ENCODE data around the gene TOMM34. TPM values are rescaled to one million over a fixed set of nuclear protein-coding genes. Genes with fewer than 3 reads are reported as not detected.

The TOMM34 gene
- polyA plus RNA-seq, 2 of the 4 experiments (the other 2 are of a cell fraction) = 23.4 to 30.8 TPM

DNA sequence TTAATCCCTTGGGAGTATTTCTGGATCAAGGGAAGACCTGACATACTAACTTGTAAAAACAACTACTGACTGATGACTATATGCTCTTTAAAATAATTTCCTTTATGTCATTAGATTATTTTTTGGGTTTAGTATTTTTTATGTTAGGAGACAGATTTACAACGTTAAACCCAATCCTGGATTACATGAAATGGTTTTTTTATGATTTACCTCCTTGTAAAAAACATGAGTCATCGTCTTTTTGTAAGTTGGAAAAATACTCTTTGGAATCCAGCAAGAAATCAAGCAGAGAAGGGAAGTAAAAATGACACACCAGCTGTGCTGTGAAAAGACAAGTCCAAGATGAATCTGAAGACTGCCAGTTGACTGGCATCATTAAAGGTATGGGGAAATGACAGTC is 12.9 kb upstream of the TOMM34 start:
- TF ChIP-seq REST (IDR thresholded peaks at IDR 0.05) = no peak
- no peak for TF ChIP-seq FOSL2 (IDR thresholded peaks at IDR 0.05)
- TF ChIP-seq FOSL2 (CRISPR knock-in tag; IDR thresholded peaks at IDR 0.05) = peak; percentile 77
- TF ChIP-seq MAFK (IDR thresholded peaks at IDR 0.05; ENCODE audit: partially characterized antibody) = peak; percentile 75
- Histone ChIP-seq H3K4me1 (peaks cover 23% of the 10 kb centered on the region), H3K27ac (0 out of 6 replicates have a peak overlapping the region, but pooled peaks of 1 of the 2 experiments have one; percentile 40), H3K4me2 (peak overlapping the region; percentile 27; the same call in 1 of the 3 replicates), H3K9me3 (no peaks in the 10 kb centered on the region), H3K4me3 (no peak overlapping the region)
- no peak for FAIRE-seq
- 35% methylated on average over 2 of the region's 2 CpGs for WGBS (ENCODE audit: missing lambda C conversion rate)
- no peak for ATAC-seq
- DNase-seq (ENCODE audit: low read depth in 1 of 2, low spot score in 1 of 2) = no peak
- CTCF ChIA-PET = no interaction called here
- POLR2A ChIA-PET = no interaction called here

DNA sequence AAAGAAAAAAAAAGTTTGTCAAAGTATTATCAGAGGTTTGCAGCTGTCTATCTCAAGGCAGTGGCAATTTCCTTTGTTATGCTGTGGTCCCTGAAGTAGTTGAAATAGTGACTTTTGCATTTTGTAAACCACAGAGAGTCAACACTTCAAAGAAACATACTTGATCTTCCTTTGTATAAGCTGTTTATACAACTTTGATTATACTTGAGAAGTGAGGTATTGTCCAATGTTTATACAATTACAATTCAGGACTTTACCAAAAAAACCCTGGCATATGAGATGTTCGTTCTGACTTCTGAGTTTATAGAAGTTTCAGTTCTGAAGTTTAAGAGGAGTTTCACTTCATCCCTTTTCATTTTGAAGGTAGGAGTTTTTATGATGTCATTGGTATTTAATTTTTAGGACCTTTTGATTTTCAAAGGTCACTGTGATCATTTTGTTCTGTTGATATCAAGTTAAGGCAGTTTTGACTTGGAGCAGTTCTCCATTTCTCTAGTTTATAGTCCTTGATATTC is 10.1 kb upstream of the TOMM34 start:
- H3K4me2 ChIP-seq = no peak overlapping the region
- ATAC-seq (no peak), FAIRE-seq (no peak), DNase-seq (ENCODE audit: low read depth in 1 of 2, low spot score in 1 of 2) (no peak)
- ChIA-PET POLR2A (interaction anchor here (0.6 kb wide), 1 partner anchor 985 kb away, joined by 3 read pairs; no protein-coding TSS in a partner anchor), CTCF (interaction anchor here (0.6 to 1.5 kb wide), 3 partner anchors 9 to 630 kb away, joined by 3 to 5 read pairs (median 3); no protein-coding TSS in a partner anchor)
- H3K4me3 ChIP-seq = no peak overlapping the region
- H3K9me3 ChIP-seq = no peaks in the 10 kb centered on the region
- H3K4me1 ChIP-seq = peaks cover 33% of the 10 kb centered on the region
- 89% methylated on average over 1 of the region's 1 CpG for WGBS (ENCODE audit: missing lambda C conversion rate)
- no peak overlapping the region for H3K27ac ChIP-seq
- TF ChIP-seq ZNF302 (CRISPR knock-in tag; IDR thresholded peaks at IDR 0.05) (no peak), NPAS2 (CRISPR knock-in tag; IDR thresholded peaks at IDR 0.05; ENCODE audit: borderline replicate concordance) (no peak), CEBPB (IDR thresholded peaks at IDR 0.05) (no peak), EHMT2 (IDR thresholded peaks at IDR 0.05; ENCODE audit: low read depth) (no peak), NFE2L2 (conservative IDR thresholded peaks at IDR 0.05; ENCODE audit: low read length) (no peak), CHD2 (IDR thresholded peaks at IDR 0.05; ENCODE audit: low read length, partially characterized antibody) (no peak), JUNB (IDR thresholded peaks at IDR 0.05) (no peak), CHD4 (IDR thresholded peaks at IDR 0.05; ENCODE audit: borderline replicate concordance) (no peak), USF2 (IDR thresholded peaks at IDR 0.05) (no peak), RAD21 (conservative IDR thresholded peaks at IDR 0.05 in 1 of 2, IDR thresholded peaks at IDR 0.05 in 1 of 2) (no peak), CTCF (IDR thresholded peaks at IDR 0.05) (no peak), ZC3H11A (IDR thresholded peaks at IDR 0.05) (no peak), HDAC2 (IDR thresholded peaks at IDR 0.05) (no peak), GATA3 (IDR thresholded peaks at IDR 0.05; ENCODE audit: borderline replicate concordance) (no peak), REST (IDR thresholded peaks at IDR 0.05) (no peak), SREBF2 (IDR thresholded peaks at IDR 0.05) (no peak)
- TF ChIP-seq, protein P1, sequence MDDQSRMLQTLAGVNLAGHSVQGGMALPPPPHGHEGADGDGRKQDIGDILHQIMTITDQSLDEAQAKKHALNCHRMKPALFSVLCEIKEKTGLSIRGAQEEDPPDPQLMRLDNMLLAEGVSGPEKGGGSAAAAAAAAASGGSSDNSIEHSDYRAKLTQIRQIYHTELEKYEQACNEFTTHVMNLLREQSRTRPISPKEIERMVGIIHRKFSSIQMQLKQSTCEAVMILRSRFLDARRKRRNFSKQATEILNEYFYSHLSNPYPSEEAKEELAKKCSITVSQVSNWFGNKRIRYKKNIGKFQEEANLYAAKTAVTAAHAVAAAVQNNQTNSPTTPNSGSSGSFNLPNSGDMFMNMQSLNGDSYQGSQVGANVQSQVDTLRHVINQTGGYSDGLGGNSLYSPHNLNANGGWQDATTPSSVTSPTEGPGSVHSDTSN (IDR thresholded peaks at IDR 0.05) = no peak
- TF ChIP-seq, protein P2, sequence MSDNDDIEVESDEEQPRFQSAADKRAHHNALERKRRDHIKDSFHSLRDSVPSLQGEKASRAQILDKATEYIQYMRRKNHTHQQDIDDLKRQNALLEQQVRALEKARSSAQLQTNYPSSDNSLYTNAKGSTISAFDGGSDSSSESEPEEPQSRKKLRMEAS (IDR thresholded peaks at IDR 0.05) = no peak
- TF ChIP-seq, protein P3, sequence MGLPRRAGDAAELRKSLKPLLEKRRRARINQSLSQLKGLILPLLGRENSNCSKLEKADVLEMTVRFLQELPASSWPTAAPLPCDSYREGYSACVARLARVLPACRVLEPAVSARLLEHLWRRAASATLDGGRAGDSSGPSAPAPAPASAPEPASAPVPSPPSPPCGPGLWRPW (IDR thresholded peaks at IDR 0.05) = no peak
- TF ChIP-seq, protein P4, sequence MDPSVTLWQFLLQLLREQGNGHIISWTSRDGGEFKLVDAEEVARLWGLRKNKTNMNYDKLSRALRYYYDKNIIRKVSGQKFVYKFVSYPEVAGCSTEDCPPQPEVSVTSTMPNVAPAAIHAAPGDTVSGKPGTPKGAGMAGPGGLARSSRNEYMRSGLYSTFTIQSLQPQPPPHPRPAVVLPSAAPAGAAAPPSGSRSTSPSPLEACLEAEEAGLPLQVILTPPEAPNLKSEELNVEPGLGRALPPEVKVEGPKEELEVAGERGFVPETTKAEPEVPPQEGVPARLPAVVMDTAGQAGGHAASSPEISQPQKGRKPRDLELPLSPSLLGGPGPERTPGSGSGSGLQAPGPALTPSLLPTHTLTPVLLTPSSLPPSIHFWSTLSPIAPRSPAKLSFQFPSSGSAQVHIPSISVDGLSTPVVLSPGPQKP (IDR thresholded peaks at IDR 0.05; ENCODE audit: low read depth, low read length) = no peak

Measured in A549 (cell line).